OCI-LY3 (cell line): Measurements from ENCODE around the gene DOCK2.

ENCODE experiments used
- CTCF ChIP-seq: fragments of 200-600, 300-600 bp; sonication (generic); IDR thresholded peaks from 2 replicates; pipeline ENCODE4 v1.5.1; 2014; ENCODE audit warnings: antibody characterized with exemption, low read length, low read depth
- EZH2phosphoT487 ChIP-seq: fragments of 200-600 bp; shearing (Covaris generic); IDR thresholded peaks from 2 replicates; pipeline ENCODE4 v1.6.1; 2018; ENCODE audit warnings: antibody characterized with exemption, mixed run types, low read depth

GRCh38 chr5:169950333-169950732 is 313.3 kb downstream of the DOCK2 start:
- TF ChIP-seq CTCF (no peak), EZH2phosphoT487 (no peak)
